Neural cell (in vitro differentiated cells): ENCODE data around the gene ACTG1. TPM values are rescaled to one million over a fixed set of nuclear protein-coding genes. Genes with fewer than 3 reads are reported as not detected.

Experiments used
- H2AFZ ChIP-seq: fragments of 200-600, 300-800 bp; sonication (generic), shearing (Covaris generic); 2 replicates; pipeline ENCODE4 v1.6.0; 2014; ENCODE audit warnings: low read depth, mild to moderate bottlenecking, antibody characterized with exemption, low read length, moderate library complexity
- H3F3A ChIP-seq: fragments of 200-600 bp; shearing (Covaris generic); 2 replicates; pipeline ENCODE4 v1.6.1; 2016; ENCODE audit warnings: mild to moderate bottlenecking, moderate library complexity, mixed read lengths, antibody characterized with exemption, low read length; ENCODE audit not compliant: insufficient read depth, poor library complexity, severe bottlenecking
- H3K27ac ChIP-seq: fragments of 200-600, 300-800 bp; sonication (generic), shearing (Covaris generic); 2 replicates; pipeline ENCODE4 v1.5.1; 2014; ENCODE audit warnings: mild to moderate bottlenecking, low read length, moderate library complexity
- H3K27me3 ChIP-seq: fragments of 300-800, 200-600 bp; sonication (generic), shearing (Covaris generic); 2 replicates; pipeline ENCODE4 v1.6.0; 2014; ENCODE audit warnings: mild to moderate bottlenecking, low read depth, low read length, moderate library complexity; ENCODE audit not compliant: insufficient read depth
- H3K36me3 ChIP-seq: fragments of 300-800, 200-600 bp; sonication (generic), shearing (Covaris generic); 2 replicates; pipeline ENCODE4 v1.5.1; 2014; ENCODE audit warnings: mild to moderate bottlenecking, antibody characterized with exemption, low read length, moderate library complexity; ENCODE audit not compliant: insufficient read depth
- H3K4me2 ChIP-seq: fragments of 300-800, 200-600 bp; sonication (generic), shearing (Covaris generic); 2 replicates; pipeline ENCODE4 v1.6.0; 2014; ENCODE audit warnings: mild to moderate bottlenecking, low read length
- H3K4me3 ChIP-seq: fragments of 300-800, 200-600 bp; sonication (generic), shearing (Covaris generic); 2 replicates; pipeline ENCODE4 v1.5.1; 2014; ENCODE audit warnings: mild to moderate bottlenecking, low read length, moderate library complexity
- H3K79me2 ChIP-seq: fragments of 200-600 bp; shearing (Covaris generic); replicated peaks from 2 replicates; pipeline ENCODE4 v1.6.0; 2014; ENCODE audit warnings: mild to moderate bottlenecking, low read length, moderate library complexity; ENCODE audit not compliant: insufficient read depth
- H3K9ac ChIP-seq: fragments of 300-800, 200-600 bp; sonication (generic), shearing (Covaris generic); 2 replicates; pipeline ENCODE4 v1.6.1; 2016; ENCODE audit warnings: mild to moderate bottlenecking, low read length, mixed read lengths
- H3K9me2 ChIP-seq: fragments of 200-600 bp; shearing (Covaris generic); 2 replicates; pipeline ENCODE4 v1.6.1; 2016; ENCODE audit warnings: mild to moderate bottlenecking, low read length, mixed read lengths; ENCODE audit not compliant: insufficient read depth
- H3K9me3 ChIP-seq: fragments of 200-600, 300-800 bp; sonication (generic), shearing (Covaris generic); 2 replicates; pipeline ENCODE4 v1.6.1; 2016; ENCODE audit warnings: mild to moderate bottlenecking, mixed run types, low read length, moderate library complexity, mixed read lengths
- H4K20me1 ChIP-seq: fragments of 200-600 bp; shearing (Covaris generic); 2 replicates; pipeline ENCODE4 v1.6.1; 2016; ENCODE audit warnings: mild to moderate bottlenecking, mixed run types; ENCODE audit not compliant: insufficient read depth
- CTCF ChIP-seq: fragments of 450-650 bp; IDR thresholded peaks from 2 replicates; pipeline ENCODE4 v1.5.1; 2014; ENCODE audit warnings: antibody characterized with exemption, mild to moderate bottlenecking, moderate library complexity; ENCODE audit not compliant: poor library complexity, severe bottlenecking
- EP300 ChIP-seq: fragments of 450-650 bp; conservative IDR thresholded peaks from 2 replicates; pipeline ENCODE4 v1.6.1; 2014; ENCODE audit warnings: antibody characterized with exemption, mild to moderate bottlenecking, moderate library complexity; ENCODE audit not compliant: poor library complexity, severe bottlenecking
- EZH2 ChIP-seq: fragments of 200-600, 300-800 bp; shearing (Covaris generic), sonication (generic); IDR thresholded peaks from 2 replicates; pipeline ENCODE4 v1.6.1; 2014; ENCODE audit warnings: antibody characterized with exemption, low read length, borderline replicate concordance, mild to moderate bottlenecking; ENCODE audit not compliant: insufficient read depth, poor library complexity, severe bottlenecking
- MXI1 ChIP-seq: fragments of 450-650 bp; conservative IDR thresholded peaks from 2 replicates; pipeline ENCODE4 v1.6.1; 2014; ENCODE audit warnings: antibody characterized with exemption, mild to moderate bottlenecking; ENCODE audit not compliant: poor library complexity, severe bottlenecking
- POLR2AphosphoS5 ChIP-seq: IDR thresholded peaks from 2 replicates; pipeline ENCODE4 v1.6.1; 2012
- RAD21 ChIP-seq: fragments of 450-650 bp; conservative IDR thresholded peaks from 2 replicates; pipeline ENCODE4 v1.6.1; 2014; ENCODE audit warnings: antibody characterized with exemption, mild to moderate bottlenecking, moderate library complexity
- REST ChIP-seq: IDR thresholded peaks from 2 replicates; pipeline ENCODE4 v1.6.1; 2012; ENCODE audit warnings: borderline replicate concordance
- SMC3 ChIP-seq: fragments of 450-650 bp; conservative IDR thresholded peaks from 2 replicates; pipeline ENCODE4 v1.6.1; 2014; ENCODE audit warnings: antibody characterized with exemption, mild to moderate bottlenecking, moderate library complexity; ENCODE audit not compliant: poor library complexity
- TAF1 ChIP-seq: IDR thresholded peaks from 2 replicates; pipeline ENCODE4 v1.6.1; 2012; ENCODE audit warnings: low read depth
- polyA plus RNA-seq: library from polyadenylated mRNA; depleted of rRNA; stranded (reverse); fragments of >200 nt; gene quantifications from 2 replicates; pipeline ENCODE4 v1.2.3, GENCODE V29; 2014

The ACTG1 gene
- polyA plus RNA-seq, 1 donor from 2014 or later = 9,187 TPM

GRCh38 chr17:81553018-81553615 is 40.5 kb upstream of the ACTG1 start:
- Histone ChIP-seq H3K4me3 (peak overlapping the region; percentile 99), H3K9me3 (no peaks in the 10 kb centered on the region), H4K20me1 (no peaks in the 10 kb centered on the region), H2AFZ (peak overlapping the region; percentile 80), H3K36me3 (no peaks in the 10 kb centered on the region), H3K4me2 (peak overlapping the region; percentile 87), H3K27ac (peak overlapping the region; percentile 83), H3K79me2 (peaks cover 13% of the 10 kb centered on the region), H3K27me3 (peaks cover 3% of the 10 kb centered on the region), H3K9ac (peak overlapping the region; percentile 92), H3K9me2 (no peaks in the 10 kb centered on the region), H3F3A (no peaks in the 10 kb centered on the region)
- TF ChIP-seq MXI1 (no peak), RAD21 (peak; percentile 25), SMC3 (peak; percentile 56), CTCF (peak; percentile 49)

- Histone ChIP-seq H2AFZ (peak within 1 kb of the TSS; percentile 80), H3K79me2 (peaks cover 13% of the 10 kb centered on the region), H4K20me1 (no peaks in the 10 kb centered on the region), H3K9ac (peak within 1 kb of the TSS; percentile 92), H3K9me2 (no peaks in the 10 kb centered on the region), H3K4me2 (peak within 1 kb of the TSS; percentile 88), H3K27me3 (peaks cover 3% of the 10 kb centered on the region), H3K36me3 (no peaks in the 10 kb centered on the region), H3F3A (no peaks in the 10 kb centered on the region), H3K9me3 (no peaks in the 10 kb centered on the region), H3K27ac (peak within 1 kb of the TSS; percentile 83), H3K4me3 (peak within 1 kb of the TSS; percentile 99)
- peak; percentile 75 for TF ChIP-seq POLR2AphosphoS5
- TF ChIP-seq SMC3 = peak; percentile 27
- peak; percentile 75 for TF ChIP-seq MXI1
- TF ChIP-seq REST = peak; percentile 49
- peak; percentile 10 for TF ChIP-seq RAD21
- TF ChIP-seq CTCF = no peak
- no peak for TF ChIP-seq EP300
- no peak for TF ChIP-seq EZH2
- peak; percentile 72 for TF ChIP-seq TAF1
Measured at GRCh38 chr17:81552244-81553017, 39.8 kb upstream of the ACTG1 start, which contains the start of gene FAAP100. TSS of gene FAAP100 (minus strand) at chr17:81552353. CDS start at chr17:81552330, 23 bp downstream.
